ENCODE measurements around the gene SLC2A13. TPM values are rescaled to one million over a fixed set of nuclear protein-coding genes. Genes with fewer than 3 reads are reported as not detected.
"Not testable (repeated sequence)": the region's sequence is repeated elsewhere in the genome, so short reads cannot be mapped to it uniquely, and the experiment has no call there.

The SLC2A13 gene
- total RNA-seq, 2 donors from 2014 or later: 21.0 to 41.9 TPM

GRCh38 chr12:40055228-40055579, 50.7 kb downstream of the SLC2A13 start:
- Histone ChIP-seq H3K27ac (no peak overlapping the region), H3K4me1 (peaks cover 15% of the 10 kb centered on the region), H3K4me3 (no peak overlapping the region), H3K27me3 (no peaks in the 10 kb centered on the region), H3K36me3 (replicated peaks in 1 of 2; ENCODE audit: insufficient read depth in 1 of 2, low read depth in 2 of 2) (no peaks in the 10 kb centered on the region), H3K9me3 (no peaks in the 10 kb centered on the region)
- ATAC-seq (peak; percentile 21), DNase-seq (no peak)
- TF ChIP-seq POLR2A (IDR thresholded peaks at IDR 0.05) (no peak), CTCF (IDR thresholded peaks at IDR 0.05) (no peak)
- intact Hi-C loops (cut with DNase I): no loop called here
- WGBS, 2 donors: 47 to 59% methylated on average over 3 of the region's 3 CpGs

DNA sequence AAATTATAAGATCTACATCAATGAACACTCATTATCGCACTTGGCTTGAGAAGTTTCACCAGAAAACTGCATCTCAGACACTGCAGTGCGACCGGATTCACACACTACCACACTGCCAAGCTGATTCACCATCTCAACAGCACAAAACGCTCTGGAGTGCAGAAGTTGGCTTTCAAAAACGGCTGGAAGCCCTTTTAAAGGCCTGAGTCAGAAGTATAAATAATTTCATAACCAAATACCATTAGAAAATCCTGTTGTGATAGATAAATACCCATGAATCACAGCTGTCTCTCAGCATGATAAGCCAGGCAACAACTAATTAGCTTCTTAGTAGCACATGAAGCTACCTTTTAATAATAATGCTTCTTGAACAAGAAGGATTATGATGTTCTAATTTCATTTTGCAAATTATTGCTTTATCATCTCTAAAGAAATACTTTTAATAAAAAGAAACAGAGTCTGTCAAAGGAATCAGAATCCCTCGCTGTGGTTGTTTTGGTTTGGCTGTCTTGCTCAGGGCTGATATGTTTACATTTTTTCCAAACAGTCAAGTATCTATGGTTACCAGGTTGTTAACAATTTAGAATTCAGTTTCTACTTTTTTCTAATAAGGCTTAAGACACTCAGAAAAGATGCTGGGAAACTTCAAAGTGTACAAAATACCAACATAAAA, 51.2 kb downstream of the SLC2A13 start:
- DNase-seq (peak in 2 of 4 donors; percentile 24 to 30), ATAC-seq (peak; percentile 64)
- Histone ChIP-seq H3K4me3 (no peak overlapping the region), H3K9me3 (no peaks in the 10 kb centered on the region), H3K27ac (peak overlapping the region in 1 of 4 donors; percentile 4), H3K4me1 (peaks cover 15% of the 10 kb centered on the region), H3K27me3 (no peaks in the 10 kb centered on the region), H3K36me3 (replicated peaks in 1 of 2; ENCODE audit: insufficient read depth in 1 of 2, low read depth in 2 of 2) (no peaks in the 10 kb centered on the region)
- whole genome bisulfite sequencing, 2 donors: 51% methylated on average over 6 of the region's 6 CpGs
- no peak for TF ChIP-seq POLR2A (IDR thresholded peaks at IDR 0.05)
- TF ChIP-seq CTCF (IDR thresholded peaks at IDR 0.05): no peak
- intact Hi-C loops (cut with DNase I): no loop called here

GRCh38 chr12:40049268-40049667, 56.6 kb downstream of the SLC2A13 start:
- Histone ChIP-seq H3K36me3 (replicated peaks in 1 of 2; ENCODE audit: insufficient read depth in 1 of 2, low read depth in 2 of 2) (no peaks in the 10 kb centered on the region), H3K4me3 (no peak overlapping the region), H3K27me3 (no peaks in the 10 kb centered on the region), H3K4me1 (peaks cover 13% of the 10 kb centered on the region), H3K9me3 (no peaks in the 10 kb centered on the region), H3K27ac (no peak overlapping the region)
- DNase-seq (no peak), ATAC-seq (no peak)
- no peak for TF ChIP-seq POLR2A (IDR thresholded peaks at IDR 0.05)
- TF ChIP-seq CTCF (IDR thresholded peaks at IDR 0.05): no peak
- 58 to 61% methylated on average over 1 of the region's 1 CpG for WGBS, 2 donors
- intact Hi-C loops (cut with DNase I): no loop called here

DNA sequence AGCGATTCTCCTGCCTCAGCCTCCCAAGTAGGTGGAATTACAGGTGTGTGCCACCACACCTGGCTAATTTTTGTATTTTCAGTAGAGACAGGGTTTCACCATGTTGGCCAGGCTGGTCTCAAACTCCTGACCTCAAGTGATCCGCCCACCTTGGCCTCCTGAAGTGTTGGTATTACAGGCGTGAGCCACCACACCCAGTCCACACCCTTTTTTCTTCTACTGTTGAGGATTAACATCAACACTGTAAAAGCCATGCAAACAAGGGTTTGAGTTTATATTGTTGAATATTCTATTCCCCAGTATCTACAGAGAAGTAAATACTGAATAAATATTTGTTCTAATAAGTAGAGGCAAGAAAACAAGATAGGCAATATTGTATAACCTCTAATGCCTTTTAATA, 58.9 kb downstream of the SLC2A13 start:
- H3K4me3 ChIP-seq; ATAC-seq; H3K36me3 ChIP-seq (replicated peaks in 1 of 2; ENCODE audit: insufficient read depth in 1 of 2, low read depth in 2 of 2): not testable (repeated sequence)

DNA sequence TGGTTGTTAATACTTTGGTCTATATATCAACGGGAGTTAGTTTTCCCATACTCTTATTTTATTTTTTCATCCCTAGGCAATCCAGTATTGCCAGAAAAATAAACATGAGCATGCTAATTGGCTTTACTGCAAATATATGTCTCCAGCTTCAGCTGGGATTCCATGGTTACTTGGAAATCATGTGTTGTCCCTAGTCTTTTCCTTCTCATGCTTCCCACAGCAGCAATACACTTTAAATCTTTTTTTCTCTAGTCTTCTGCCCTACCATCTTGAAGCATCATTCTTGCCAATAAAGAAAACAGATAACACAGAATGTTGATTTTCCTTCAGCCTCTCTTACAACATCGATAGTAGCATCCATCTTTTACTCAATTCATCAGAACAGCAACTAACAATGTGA, 60.2 kb downstream of the SLC2A13 start:
- 84 to 91% methylated on average over 2 of the region's 2 CpGs for WGBS, 2 donors
- DNase-seq (no peak), ATAC-seq (no peak)
- intact Hi-C loops (cut with DNase I): no loop called here
- peaks cover 17% of the 10 kb centered on the region for H3K4me1 ChIP-seq
- H3K9me3 ChIP-seq: no peaks in the 10 kb centered on the region
- no peaks in the 10 kb centered on the region for H3K27me3 ChIP-seq
- H3K4me3 ChIP-seq: no peak overlapping the region
- no peak overlapping the region for H3K27ac ChIP-seq
- TF ChIP-seq CTCF (IDR thresholded peaks at IDR 0.05) (no peak), POLR2A (IDR thresholded peaks at IDR 0.05) (no peak)
- no peaks in the 10 kb centered on the region for H3K36me3 ChIP-seq (replicated peaks in 1 of 2; ENCODE audit: insufficient read depth in 1 of 2, low read depth in 2 of 2)

More for the DNA sequence above, 58.9 kb downstream of the SLC2A13 start:
- H3K27me3 ChIP-seq; H3K9me3 ChIP-seq; H3K27ac ChIP-seq; intact Hi-C loops (cut with DNase I); DNase-seq: not testable (repeated sequence)
- H3K4me1 ChIP-seq: peaks cover 17% of the 10 kb centered on the region
- 98 to 100% methylated on average over 3 of the region's 3 CpGs for WGBS, 2 donors

Data from body of pancreas (tissue), 4 donors.